ENCODE measurements around the gene BDKRB2. TPM values are rescaled to one million over a fixed set of nuclear protein-coding genes. Genes with fewer than 3 reads are reported as not detected.

The BDKRB2 gene
- total RNA-seq, 4 donors from 2014 or later = 3.2 to 9.9 (median 5.3) TPM

- no peaks in the 10 kb centered on the region for H3K9me3 ChIP-seq
- intact Hi-C loops (cut with DNase I) = no loop called here
- peaks cover 11 to 22% of the 10 kb centered on the region in 2 donors for H3K4me1 ChIP-seq
- no peaks in the 10 kb centered on the region for H3K36me3 ChIP-seq
- no peak for TF ChIP-seq POLR2A (IDR thresholded peaks at IDR 0.05)
- no peak for TF ChIP-seq CTCF (IDR thresholded peaks at IDR 0.05)
- WGBS, 2 donors = 27 to 32% methylated on average over 8 of the region's 8 CpGs
- H3K27ac ChIP-seq = peak overlapping the region in 2 of 3 donors; percentile 35 to 69
- no peak overlapping the region for H3K4me3 ChIP-seq (replicated peaks in 1 of 3)
- peak; percentile 87 for DNase-seq
- no peaks in the 10 kb centered on the region for H3K27me3 ChIP-seq
Observed at GRCh38 chr14:96221841-96222240, 17.2 kb downstream of the BDKRB2 start.

- 82 to 95% methylated on average over 8 of the region's 8 CpGs for WGBS, 2 donors
- TF ChIP-seq CTCF (IDR thresholded peaks at IDR 0.05) (no peak), POLR2A (IDR thresholded peaks at IDR 0.05) (no peak)
- Histone ChIP-seq H3K4me3 (replicated peaks in 1 of 3) (no peak overlapping the region), H3K27ac (no peak overlapping the region), H3K9me3 (no peaks in the 10 kb centered on the region), H3K36me3 (no peaks in the 10 kb centered on the region), H3K4me1 (peaks cover 11 to 17% of the 10 kb centered on the region in 2 donors), H3K27me3 (no peaks in the 10 kb centered on the region)
- no peak for DNase-seq
- intact Hi-C loops (cut with DNase I) = no loop called here
Observed at GRCh38 chr14:96224480-96225096, 19.9 kb downstream of the BDKRB2 start.

GRCh38 chr14:96225213-96225612 is 20.6 kb downstream of the BDKRB2 start:
- Histone ChIP-seq H3K4me1 (peaks cover 11 to 17% of the 10 kb centered on the region in 2 donors), H3K27me3 (no peaks in the 10 kb centered on the region), H3K9me3 (no peaks in the 10 kb centered on the region), H3K27ac (peak overlapping the region in 1 of 3 donors; percentile 6), H3K4me3 (replicated peaks in 1 of 3) (no peak overlapping the region), H3K36me3 (no peaks in the 10 kb centered on the region)
- WGBS, 2 donors = 94 to 95% methylated on average over 5 of the region's 5 CpGs
- DNase-seq = no peak
- TF ChIP-seq CTCF (IDR thresholded peaks at IDR 0.05) = no peak
- TF ChIP-seq POLR2A (IDR thresholded peaks at IDR 0.05) = no peak
- intact Hi-C loops (cut with DNase I) = no loop called here

- no peak for TF ChIP-seq CTCF (IDR thresholded peaks at IDR 0.05)
- no peaks in the 10 kb centered on the region for H3K36me3 ChIP-seq
- no peak overlapping the region for H3K4me3 ChIP-seq (replicated peaks in 1 of 3)
- peak overlapping the region in 1 of 3 donors; percentile 6 for H3K27ac ChIP-seq
- DNase-seq = no peak
- H3K4me1 ChIP-seq = peaks cover 11 to 16% of the 10 kb centered on the region in 2 donors
- WGBS, 2 donors = 54 to 74% methylated on average over 5 of the region's 5 CpGs
- intact Hi-C loops (cut with DNase I) = no loop called here
- H3K9me3 ChIP-seq = no peaks in the 10 kb centered on the region
- no peaks in the 10 kb centered on the region for H3K27me3 ChIP-seq
Observed at GRCh38 chr14:96225745-96226151, 21.1 kb downstream of the BDKRB2 start.

- Histone ChIP-seq H3K27ac (no peak overlapping the region), H3K4me1 (no peaks in the 10 kb centered on the region), H3K9me3 (no peaks in the 10 kb centered on the region), H3K36me3 (no peaks in the 10 kb centered on the region), H3K4me3 (replicated peaks in 1 of 3) (no peak overlapping the region), H3K27me3 (no peaks in the 10 kb centered on the region)
- 85 to 95% methylated on average over 7 of the region's 7 CpGs for WGBS, 2 donors
- no peak for DNase-seq
- intact Hi-C loops (cut with DNase I) = no loop called here
- TF ChIP-seq POLR2A (IDR thresholded peaks at IDR 0.05) (no peak), CTCF (IDR thresholded peaks at IDR 0.05) (no peak)
Observed at GRCh38 chr14:96227428-96227827, 22.8 kb downstream of the BDKRB2 start.

Data from thyroid gland (tissue), 4 donors.